Esophagus mucosa (tissue), 1 donor: Measurements from ENCODE around the gene SMARCAL1. TPM values are rescaled to one million over a fixed set of nuclear protein-coding genes. Genes with fewer than 3 reads are reported as not detected.

ENCODE experiments used
- total RNA-seq: library from RNA; stranded (reverse); gene quantifications from one replicate; pipeline ENCODE4 v1.2.4, GENCODE V29; 2023
- donor health status: DM: yes; HTN: yes; CAD: no.

SMARCAL1 gene
- total RNA-seq, 1 donor from 2014 or later: 17.5 TPM

Other genes starting within 250 kb of the SMARCAL1 start
- not detected for gene MARCHF4, start 40.0 kb upstream of the SMARCAL1 start, total RNA-seq
- gene RPL37A, start 86.4 kb downstream of the SMARCAL1 start, total RNA-seq: 2,683 TPM
- 192 TPM for gene IGFBP2, start 220.9 kb downstream of the SMARCAL1 start, total RNA-seq